ENCODE results near the gene NOX1.

DNA sequence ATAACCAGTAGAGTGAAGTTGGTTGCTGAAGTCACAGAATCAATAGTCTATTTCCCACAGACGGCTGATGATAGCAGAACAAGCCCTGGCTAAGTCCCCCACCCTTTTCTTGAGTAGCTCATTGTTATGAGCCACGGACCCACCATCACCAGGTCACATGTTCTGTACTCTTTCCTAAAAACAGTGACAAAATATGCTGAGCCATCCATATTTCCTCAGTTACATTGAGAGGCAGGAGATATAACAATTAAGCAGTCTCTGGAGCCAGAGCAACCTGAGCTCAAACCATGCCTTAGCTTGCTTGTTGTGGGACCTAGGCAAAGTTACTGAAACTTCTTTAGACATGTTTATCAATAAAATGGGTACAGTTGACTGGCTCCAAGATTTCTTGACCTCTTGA is 56.8 kb downstream of the NOX1 start:
- TF ChIP-seq POLR2AphosphoS5 (IDR thresholded peaks at IDR 0.05; ENCODE audit: borderline replicate concordance, low read depth, low read length) (no peak), EZH2 (IDR thresholded peaks at IDR 0.05) (no peak)
